Effector memory CD8-positive, alpha-beta T cell (primary cell): ENCODE data around the gene DNAJB4.
A peak's percentile ranks its signal among the peaks of the same experiment; 100 is the strongest.

ENCODE experiments used
- ATAC-seq: fragments of 150-1000 bp; cut with Tn5 transposase; replicated peaks from 2 replicates; pipeline ENCODE4 v1.10.0; 2021; ENCODE audit warnings: mild to moderate bottlenecking, moderate library complexity
- DNase-seq, 3 experiments: peaks; one replicate each; pipeline ENCODE4 v3.0.0; 2021
- H3K27ac Mint-ChIP-seq, 2 donors: one replicate each; pipeline ENCODE4 v1.8.0; 2022; ENCODE audit warnings: mild to moderate bottlenecking in 2 of 2, mixed read lengths in 2 of 2, moderate library complexity in 2 of 2
- H3K27me3 Mint-ChIP-seq, 2 donors: one replicate each; pipeline ENCODE4 v1.8.0; 2022; ENCODE audit warnings: mixed read lengths in 2 of 2
- H3K36me3 Mint-ChIP-seq: one replicate; pipeline ENCODE4 v1.8.0; 2022; ENCODE audit warnings: mild to moderate bottlenecking, moderate library complexity, mixed read lengths; ENCODE audit not compliant: insufficient read depth
- H3K4me1 Mint-ChIP-seq, 2 donors: one replicate each; pipeline ENCODE4 v1.8.0; 2022; ENCODE audit warnings: low read depth in 2 of 2, mixed read lengths in 2 of 2
- H3K4me3 Mint-ChIP-seq, 2 donors: one replicate each; pipeline ENCODE4 v1.8.0; 2022; ENCODE audit warnings: mild to moderate bottlenecking in 2 of 2, mixed read lengths in 2 of 2, moderate library complexity in 2 of 2
- H3K9me3 Mint-ChIP-seq, 2 donors: one replicate each; pipeline ENCODE4 v1.8.0; 2022; ENCODE audit warnings: mixed read lengths in 2 of 2

The DNAJB4 gene

GRCh38 chr1:78032996-78033796 is 28.5 kb downstream of the DNAJB4 start:
- H3K4me3 Mint-ChIP-seq: no peak overlapping the region
- ATAC-seq (no peak), DNase-seq (no peak)
- H3K36me3 Mint-ChIP-seq: no peaks in the 10 kb centered on the region
- H3K4me1 Mint-ChIP-seq: no peaks in the 10 kb centered on the region
- no peak overlapping the region for H3K27ac Mint-ChIP-seq
- H3K9me3 Mint-ChIP-seq: no peaks in the 10 kb centered on the region
- peaks cover 10 to 22% of the 10 kb centered on the region in 2 donors for H3K27me3 Mint-ChIP-seq

- H3K27me3 Mint-ChIP-seq: peaks cover 10 to 22% of the 10 kb centered on the region in 2 donors
- no peak for ATAC-seq
- H3K4me1 Mint-ChIP-seq: no peaks in the 10 kb centered on the region
- DNase-seq: no peak
- H3K9me3 Mint-ChIP-seq: no peaks in the 10 kb centered on the region
- H3K27ac Mint-ChIP-seq: no peak overlapping the region
- H3K36me3 Mint-ChIP-seq: no peaks in the 10 kb centered on the region
- no peak overlapping the region for H3K4me3 Mint-ChIP-seq
Observed at GRCh38 chr1:78033797-78034172, 29.0 kb downstream of the DNAJB4 start.

GRCh38 chr1:78035121-78035520 is 30.4 kb downstream of the DNAJB4 start:
- Mint-ChIP-seq H3K27ac (no peak overlapping the region), H3K27me3 (peaks cover 10 to 22% of the 10 kb centered on the region in 2 donors), H3K9me3 (no peaks in the 10 kb centered on the region), H3K4me1 (peaks cover 2% of the 10 kb centered on the region in 2 donors), H3K36me3 (no peaks in the 10 kb centered on the region), H3K4me3 (no peak overlapping the region)
- ATAC-seq: no peak
- DNase-seq: no peak

GRCh38 chr1:78036450-78036849 is 31.7 kb downstream of the DNAJB4 start:
- DNase-seq (no peak), ATAC-seq (no peak)
- Mint-ChIP-seq H3K27me3 (peaks cover 10 to 22% of the 10 kb centered on the region in 2 donors), H3K4me3 (no peak overlapping the region), H3K4me1 (peaks cover 10 to 12% of the 10 kb centered on the region in 2 donors), H3K9me3 (no peaks in the 10 kb centered on the region), H3K36me3 (no peaks in the 10 kb centered on the region), H3K27ac (no peak overlapping the region)

GRCh38 chr1:78038071-78038470 is 33.3 kb downstream of the DNAJB4 start:
- H3K27me3 Mint-ChIP-seq: peaks cover 10 to 22% of the 10 kb centered on the region in 2 donors
- ATAC-seq: no peak
- no peak for DNase-seq
- H3K36me3 Mint-ChIP-seq: no peaks in the 10 kb centered on the region
- H3K27ac Mint-ChIP-seq: no peak overlapping the region
- peaks cover 10 to 12% of the 10 kb centered on the region in 2 donors for H3K4me1 Mint-ChIP-seq
- no peaks in the 10 kb centered on the region for H3K9me3 Mint-ChIP-seq
- H3K4me3 Mint-ChIP-seq: no peak overlapping the region

- DNase-seq (no peak), ATAC-seq (no peak)
- Mint-ChIP-seq H3K4me3 (no peak overlapping the region), H3K27ac (no peak overlapping the region), H3K9me3 (no peaks in the 10 kb centered on the region), H3K27me3 (peaks cover 10 to 22% of the 10 kb centered on the region in 2 donors), H3K36me3 (no peaks in the 10 kb centered on the region), H3K4me1 (peaks cover 10 to 12% of the 10 kb centered on the region in 2 donors)
Observed at GRCh38 chr1:78038491-78038939, 33.8 kb downstream of the DNAJB4 start.

GRCh38 chr1:78040484-78041089 is 35.8 kb downstream of the DNAJB4 start:
- no peak overlapping the region for H3K27ac Mint-ChIP-seq

GRCh38 chr1:78043436-78043835 is 38.7 kb downstream of the DNAJB4 start:
- ATAC-seq: no peak
- Mint-ChIP-seq H3K4me1 (peaks cover 12 to 17% of the 10 kb centered on the region in 2 donors), H3K36me3 (no peaks in the 10 kb centered on the region), H3K9me3 (no peaks in the 10 kb centered on the region), H3K4me3 (no peak overlapping the region), H3K27ac (no peak overlapping the region), H3K27me3 (peaks cover 39 to 52% of the 10 kb centered on the region in 2 donors)
- DNase-seq: no peak

More at GRCh38 chr1:78040484-78041089, 35.8 kb downstream of the DNAJB4 start:
- Mint-ChIP-seq H3K27me3 (peaks cover 14 to 25% of the 10 kb centered on the region in 2 donors), H3K4me1 (peaks cover 12 to 14% of the 10 kb centered on the region in 2 donors), H3K9me3 (no peaks in the 10 kb centered on the region), H3K36me3 (no peaks in the 10 kb centered on the region), H3K4me3 (peak overlapping the region in 1 of 2 donors; percentile 44)
- DNase-seq (no peak), ATAC-seq (no peak)

- no peaks in the 10 kb centered on the region for H3K9me3 Mint-ChIP-seq
- H3K27ac Mint-ChIP-seq: no peak overlapping the region
- DNase-seq (no peak), ATAC-seq (no peak)
- H3K36me3 Mint-ChIP-seq: no peaks in the 10 kb centered on the region
- H3K27me3 Mint-ChIP-seq: peaks cover 43 to 61% of the 10 kb centered on the region in 2 donors
- peak overlapping the region; percentile 61 to 79 for H3K4me3 Mint-ChIP-seq
- H3K4me1 Mint-ChIP-seq: peaks cover 11 to 16% of the 10 kb centered on the region in 2 donors
Observed at GRCh38 chr1:78044796-78045562, 40.2 kb downstream of the DNAJB4 start.

GRCh38 chr1:78045563-78045925 is 40.8 kb downstream of the DNAJB4 start:
- Mint-ChIP-seq H3K36me3 (no peaks in the 10 kb centered on the region), H3K9me3 (no peaks in the 10 kb centered on the region), H3K4me1 (peaks cover 6 to 11% of the 10 kb centered on the region in 2 donors), H3K27ac (no peak overlapping the region), H3K27me3 (peaks cover 43 to 61% of the 10 kb centered on the region in 2 donors), H3K4me3 (peak overlapping the region; percentile 61 to 79)
- ATAC-seq: peak; percentile 18
- no peak for DNase-seq

GRCh38 chr1:78045926-78046778 is 41.4 kb downstream of the DNAJB4 start, which contains the start of gene GIPC2:
TSS of gene GIPC2 (plus strand) at chr1:78045966. CDS start at chr1:78046095, 129 bp downstream.
- Mint-ChIP-seq H3K4me3 (peak within 1 kb of the TSS; percentile 61 to 79), H3K9me3 (no peaks in the 10 kb centered on the region), H3K27ac (no peak within 1 kb of the TSS), H3K36me3 (no peaks in the 10 kb centered on the region), H3K27me3 (peaks cover 43 to 61% of the 10 kb centered on the region in 2 donors), H3K4me1 (peaks cover 0 to 7% of the 10 kb centered on the region in 2 donors)
- DNase-seq (peak in 1 of 3 experiments; percentile 10), ATAC-seq (peak; percentile 59)

GRCh38 chr1:78047106-78047505 is 42.4 kb downstream of the DNAJB4 start:
- peaks cover 43 to 61% of the 10 kb centered on the region in 2 donors for H3K27me3 Mint-ChIP-seq
- no peak overlapping the region for H3K27ac Mint-ChIP-seq
- peaks cover 0 to 7% of the 10 kb centered on the region in 2 donors for H3K4me1 Mint-ChIP-seq
- no peaks in the 10 kb centered on the region for H3K9me3 Mint-ChIP-seq
- DNase-seq: no peak
- H3K4me3 Mint-ChIP-seq: peak overlapping the region in 1 of 2 donors; percentile 79
- ATAC-seq: no peak
- no peaks in the 10 kb centered on the region for H3K36me3 Mint-ChIP-seq
